NCI-H1417 treated with DMSO at 0.1 percent for 48 hours (cell line): Measurements from ENCODE around the gene OXNAD1.

ENCODE experiments used
- DNase-seq: peaks from one replicate; lab custom pipeline; 2025; lab: John Stamatoyannopoulos, UW

Gene OXNAD1

GRCh38 chr3:16279010-16279801 is 14.2 kb downstream of the OXNAD1 start:
- no peak for DNase-seq

GRCh38 chr3:16280671-16281070 is 15.7 kb downstream of the OXNAD1 start:
- no peak for DNase-seq

DNA sequence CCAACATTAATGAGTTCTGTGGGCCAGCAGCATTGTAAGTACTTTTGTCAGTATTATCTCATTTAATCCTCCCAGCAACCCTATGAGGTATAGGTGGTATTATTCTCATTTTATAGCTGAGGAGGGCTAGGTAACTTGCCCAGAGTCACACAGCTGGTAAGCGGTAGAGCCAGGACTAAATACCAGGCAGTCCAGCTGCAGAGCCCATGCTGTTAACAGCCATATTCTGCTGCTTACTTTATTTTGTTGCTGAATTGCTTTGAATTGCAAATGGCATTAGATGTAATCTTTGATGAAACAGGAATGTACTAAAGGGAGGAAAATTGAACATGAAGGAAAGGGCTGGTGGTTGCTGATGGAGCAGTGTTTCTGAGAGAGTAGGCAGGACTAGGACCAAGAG is 19.6 kb downstream of the OXNAD1 start:
- DNase-seq = no peak

GRCh38 chr3:16286161-16286560 is 21.1 kb downstream of the OXNAD1 start:
- no peak for DNase-seq

- DNase-seq = no peak
Measured at GRCh38 chr3:16286751-16287543, 21.9 kb downstream of the OXNAD1 start.

- DNase-seq = no peak
Measured at GRCh38 chr3:16288664-16289063, 23.7 kb downstream of the OXNAD1 start.

DNA sequence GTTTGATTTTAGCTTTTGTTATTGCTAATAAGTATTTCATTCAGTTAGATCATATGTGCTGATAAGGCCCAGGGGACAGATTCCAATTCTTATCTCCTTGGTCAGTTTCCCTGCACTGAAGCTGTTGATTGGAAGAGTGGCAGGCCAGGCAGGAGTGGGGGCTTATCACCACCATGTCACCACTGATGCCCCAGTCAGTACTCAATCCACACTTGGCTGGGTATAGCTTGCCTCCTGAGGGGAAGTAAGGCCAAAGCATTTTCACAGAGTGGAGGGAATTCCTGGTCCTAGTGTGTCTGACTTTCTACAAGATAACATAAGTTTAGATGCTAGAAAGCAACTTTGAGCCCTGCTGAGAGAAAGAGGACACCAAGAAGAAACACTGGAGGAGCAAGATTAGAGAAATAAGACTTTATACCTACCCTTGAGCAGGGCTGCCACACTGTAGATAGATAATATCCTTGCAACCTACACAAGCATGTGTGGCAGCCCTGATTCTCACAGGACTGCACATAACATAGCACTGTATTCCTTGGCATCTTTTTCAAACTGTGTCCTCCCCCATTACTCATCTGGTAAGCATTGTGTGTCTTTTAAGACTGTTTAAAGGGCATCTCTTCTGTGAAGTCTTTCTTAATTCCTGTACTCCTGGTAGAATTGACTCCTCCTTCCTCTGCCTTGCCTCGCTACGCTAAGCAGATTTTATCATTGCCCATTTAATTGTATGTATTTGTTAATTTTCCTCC is 24.3 kb downstream of the OXNAD1 start:
- DNase-seq = no peak

- DNase-seq = no peak
Measured at GRCh38 chr3:16290007-16290826, 25.2 kb downstream of the OXNAD1 start.

GRCh38 chr3:16290827-16291196 is 25.8 kb downstream of the OXNAD1 start:
- DNase-seq = no peak

DNA sequence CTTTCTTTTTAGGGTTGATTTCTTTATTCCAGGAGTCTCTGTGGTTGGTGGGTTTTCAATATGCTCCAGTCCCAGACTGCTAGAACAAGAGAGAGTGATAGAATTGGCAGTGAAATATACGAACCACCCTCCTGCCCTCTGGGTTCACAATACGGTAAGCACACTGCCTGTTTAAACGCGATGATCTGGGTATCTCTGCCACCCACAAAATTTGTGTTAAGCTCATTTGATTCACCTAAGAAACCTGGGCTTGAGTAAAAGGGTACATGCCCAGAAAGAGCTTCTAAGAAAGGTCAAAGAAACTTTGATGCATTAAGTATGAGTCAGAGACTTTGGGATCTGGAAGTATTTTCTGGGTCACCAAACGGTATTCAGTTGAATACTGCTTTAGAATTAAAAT is 29.8 kb downstream of the OXNAD1 start:
- DNase-seq = no peak

GRCh38 chr3:16295298-16295890 is 30.4 kb downstream of the OXNAD1 start:
- no peak for DNase-seq

DNA sequence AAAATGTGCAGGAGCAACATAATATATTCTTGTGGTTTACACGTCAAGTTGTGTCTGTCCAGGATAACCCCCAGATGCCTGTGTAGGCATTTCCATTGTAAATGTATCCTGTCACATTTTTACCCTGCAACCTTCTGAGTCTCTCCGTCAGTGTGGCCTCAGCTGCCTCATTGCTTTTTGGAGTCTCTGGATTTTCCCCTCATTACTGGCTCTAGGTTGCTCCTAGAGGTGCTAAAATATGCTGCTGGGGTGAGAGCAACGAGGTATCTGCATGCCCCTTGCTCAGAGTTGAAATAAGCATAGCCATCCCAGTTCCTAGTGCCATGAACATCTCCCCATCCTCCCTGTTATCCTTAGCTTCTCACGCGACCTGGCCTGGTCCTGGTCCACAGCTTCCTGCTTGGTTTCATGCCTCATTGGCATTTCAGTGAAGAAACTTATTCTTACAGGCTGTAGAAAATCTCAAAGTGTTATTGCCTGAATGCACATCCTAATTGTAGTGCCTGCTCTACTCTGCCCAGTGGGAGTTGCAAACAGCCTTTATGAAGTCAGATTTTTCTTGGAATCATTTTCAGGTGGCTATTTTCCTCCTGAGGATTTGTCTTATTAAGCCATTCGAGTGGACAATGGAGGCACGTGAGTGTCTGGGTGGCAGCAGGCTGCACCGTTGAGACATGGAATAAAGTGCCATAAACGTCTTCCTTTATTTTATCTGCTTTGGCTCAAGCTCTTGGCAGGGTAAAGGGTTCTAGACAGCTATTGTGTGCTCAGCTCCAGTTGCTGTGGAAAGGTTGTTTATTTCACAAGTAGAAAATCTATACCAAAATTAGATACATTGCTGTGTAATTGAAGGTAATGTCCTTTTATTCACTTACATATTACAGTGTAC is 33.2 kb downstream of the OXNAD1 start:
- no peak for DNase-seq

DNA sequence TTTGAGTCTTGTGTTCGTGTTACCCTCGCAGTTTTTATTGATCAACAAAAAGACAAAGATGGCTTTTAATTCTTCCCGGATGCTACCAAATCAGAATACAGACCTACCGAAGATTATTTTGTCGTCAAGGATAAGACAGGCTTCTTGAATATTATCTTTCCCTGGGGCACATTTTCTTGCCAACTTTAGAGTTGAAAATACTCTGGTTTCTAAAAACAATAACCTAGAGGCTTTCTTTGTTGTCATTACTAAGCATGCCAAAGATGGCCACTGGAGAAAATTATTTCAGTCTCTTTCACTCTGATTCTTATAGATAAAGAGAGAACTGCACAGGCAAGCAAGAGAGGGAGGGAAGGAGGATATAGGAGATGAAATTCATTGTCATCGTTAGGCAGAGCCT is 33.9 kb downstream of the OXNAD1 start:
- DNase-seq = no peak

- no peak for DNase-seq
Measured at GRCh38 chr3:16299746-16300145, 34.7 kb downstream of the OXNAD1 start.

DNA sequence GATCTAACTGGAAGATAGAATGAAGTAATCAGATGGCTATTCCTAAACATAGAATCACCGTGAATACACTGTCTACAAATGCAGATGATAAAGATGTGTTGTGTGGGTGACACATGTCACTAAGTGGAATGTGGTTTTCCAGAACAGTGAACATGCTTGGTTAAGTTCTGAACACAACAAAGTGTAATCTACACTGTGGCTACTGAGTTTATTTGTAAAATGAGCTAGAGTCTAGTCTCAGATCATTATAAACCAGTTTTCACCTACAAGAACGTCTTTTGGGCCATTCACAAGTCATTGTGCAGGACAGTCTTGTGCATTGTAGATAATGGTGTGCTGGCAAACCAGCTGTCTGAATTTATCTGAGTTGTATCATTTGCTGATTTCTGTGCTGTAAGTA is 35.3 kb downstream of the OXNAD1 start:
- DNase-seq = no peak

- no peak for DNase-seq
Measured at GRCh38 chr3:16300881-16301359, 35.9 kb downstream of the OXNAD1 start.

DNA sequence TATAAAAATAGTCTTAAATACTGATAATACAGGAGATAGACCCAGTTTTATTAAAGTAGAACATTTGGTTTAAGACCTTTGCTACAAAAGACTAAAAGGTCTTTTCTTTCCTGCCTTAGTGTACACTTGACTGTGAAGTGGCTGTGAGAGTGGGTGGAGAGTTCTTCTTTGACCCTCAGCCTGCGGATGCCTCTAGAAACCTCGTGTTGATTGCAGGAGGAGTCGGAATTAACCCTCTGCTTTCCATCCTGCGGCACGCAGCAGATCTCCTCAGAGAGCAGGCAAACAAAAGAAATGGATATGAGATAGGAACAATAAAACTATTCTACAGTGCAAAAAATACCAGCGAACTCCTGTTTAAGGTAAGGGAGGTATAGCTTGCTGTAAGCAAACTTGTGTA is 36.5 kb downstream of the OXNAD1 start:
- no peak for DNase-seq

- no peak for DNase-seq
Measured at GRCh38 chr3:16302082-16302631, 37.1 kb downstream of the OXNAD1 start.

DNA sequence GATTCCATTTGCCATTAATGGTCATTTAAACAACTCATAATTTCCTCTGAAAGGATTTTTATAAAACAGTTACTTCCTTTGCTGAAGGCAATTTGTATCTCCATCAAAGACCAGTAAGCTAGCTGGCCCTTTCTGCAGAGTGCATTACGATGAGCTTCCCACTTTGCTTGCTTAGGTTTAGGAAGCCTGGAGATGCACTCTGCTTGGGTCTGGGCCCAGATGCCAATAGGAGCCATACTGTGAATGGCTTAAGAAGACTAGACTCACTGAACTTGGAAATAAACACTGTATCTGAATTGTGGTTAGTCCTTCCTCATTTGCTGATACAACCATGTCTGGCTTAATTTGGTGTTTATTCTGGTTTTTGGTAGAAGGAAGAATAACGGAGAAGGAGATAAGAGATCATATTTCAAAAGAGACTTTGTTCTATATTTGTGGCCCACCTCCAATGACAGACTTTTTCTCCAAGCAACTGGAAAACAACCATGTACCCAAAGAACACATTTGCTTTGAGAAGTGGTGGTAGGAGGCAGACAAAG is 38.1 kb downstream of the OXNAD1 start:
- no peak for DNase-seq
